IMR-90 (cell line): ENCODE measurements around the gene NCOA7. TPM values are rescaled to one million over a fixed set of nuclear protein-coding genes. Genes with fewer than 3 reads are reported as not detected.

ENCODE experiments used
- ATAC-seq: fragments of 200-7000 bp; cut with Tn5 transposase; 2 replicates; pipeline ENCODE4 v1.9.1; 2020; ENCODE audit warnings: low read depth, mild to moderate bottlenecking, moderate library complexity
- BruUV-seq: library from RNA; stranded (reverse); fragments of 400-500 nt; replicated peaks from 2 replicates; lab custom pipeline; 2021; lab: Mats Ljungman, UMichigan
- CTCF ChIA-PET: fragments of 300-600 bp; formaldehyde crosslinking; extraction: SDS; loops from one replicate; lab custom pipeline; 2021; ENCODE audit warnings: antibody characterized with exemption; lab: Yijun Ruan, JAX
- POLR2A ChIA-PET: fragments of 300-600 bp; sonication (Branson Sonifier 250); formaldehyde crosslinking; loops from one replicate; lab custom pipeline; 2022; ENCODE audit warnings: antibody characterized with exemption; ENCODE audit not compliant: unreplicated experiment; lab: Charles Lee
- DNase-seq: peaks from one replicate; pipeline ENCODE4 v3.0.0; 2013
- H2AFZ ChIP-seq: replicated peaks from 2 replicates; pipeline ENCODE3; 2013; ENCODE audit warnings: low read length, mild to moderate bottlenecking; ENCODE audit not compliant: poor library complexity
- H2AK5ac ChIP-seq: 2 replicates; pipeline ENCODE4 v1.6.1; 2013; ENCODE audit warnings: low read depth, low read length, inconsistent platforms
- H2AK9ac ChIP-seq: replicated peaks from 2 replicates; pipeline ENCODE3; 2013; ENCODE audit warnings: mild to moderate bottlenecking, low read depth, low read length, moderate library complexity; ENCODE audit not compliant: poor library complexity
- H2BK120ac ChIP-seq: 2 replicates; pipeline ENCODE4 v1.6.1; 2013; ENCODE audit warnings: low read depth, low read length, inconsistent platforms
- H2BK15ac ChIP-seq: 3 replicates; pipeline ENCODE4 v1.6.1; 2013; ENCODE audit warnings: low read depth, low read length, inconsistent platforms
- H2BK20ac ChIP-seq: 2 replicates; pipeline ENCODE4 v1.6.1; 2013; ENCODE audit warnings: low read depth, mild to moderate bottlenecking, inconsistent platforms, low read length, moderate library complexity
- H2BK5ac ChIP-seq: 2 replicates; pipeline ENCODE4 v1.6.1; 2013; ENCODE audit warnings: mild to moderate bottlenecking, low read depth, low read length, inconsistent platforms; ENCODE audit not compliant: poor library complexity, severe bottlenecking
- H3K14ac ChIP-seq: replicated peaks from 2 replicates; pipeline ENCODE4 v1.6.1; 2013; ENCODE audit warnings: low read depth, low read length, inconsistent platforms
- H3K18ac ChIP-seq: 2 replicates; pipeline ENCODE4 v1.6.1; 2013; ENCODE audit warnings: low read depth, low read length, control low read depth
- H3K23ac ChIP-seq: 2 replicates; pipeline ENCODE4 v1.6.1; 2013; ENCODE audit warnings: low read depth, low read length, inconsistent platforms
- H3K27ac ChIP-seq: 2 replicates; pipeline ENCODE4 v1.5.1; 2013; ENCODE audit warnings: mild to moderate bottlenecking, control low read depth, low read length; ENCODE audit not compliant: insufficient read depth
- H3K27me3 ChIP-seq: 2 replicates; pipeline ENCODE4 v1.6.1; 2013; ENCODE audit warnings: low read length; ENCODE audit not compliant: control insufficient read depth, insufficient read depth
- H3K36me3 ChIP-seq: 2 replicates; pipeline ENCODE4 v1.6.1; 2013; ENCODE audit warnings: low read length, mixed read lengths; ENCODE audit not compliant: control insufficient read depth, insufficient read depth
- H3K4ac ChIP-seq: 2 replicates; pipeline ENCODE4 v1.6.1; 2013; ENCODE audit warnings: low read depth, low read length, inconsistent platforms
- H3K4me1 ChIP-seq: 2 replicates; pipeline ENCODE4 v1.6.1; 2013; ENCODE audit warnings: low read length, mixed read lengths; ENCODE audit not compliant: control insufficient read depth, insufficient read depth
- H3K4me2 ChIP-seq: 2 replicates; pipeline ENCODE4 v1.6.1; 2013; ENCODE audit warnings: low read depth, mild to moderate bottlenecking, control low read depth, low read length, moderate library complexity
- H3K4me3 ChIP-seq: 2 replicates; pipeline ENCODE4 v1.5.1; 2013; ENCODE audit warnings: low read depth, mild to moderate bottlenecking, control low read depth, low read length, moderate library complexity; ENCODE audit not compliant: insufficient read depth
- H3K56ac ChIP-seq: 2 replicates; pipeline ENCODE4 v1.6.1; 2013; ENCODE audit warnings: low read length, inconsistent platforms; ENCODE audit not compliant: insufficient read depth; ENCODE audit errors: extremely low read depth
- H3K79me1 ChIP-seq, 2 experiments: 2 replicates each; pipeline ENCODE4 v1.6.1; 2013; ENCODE audit warnings: low read length in 2 of 2, inconsistent platforms in 1 of 2, low read depth in 1 of 2
- H3K9ac ChIP-seq: 2 replicates; pipeline ENCODE4 v1.6.1; 2013; ENCODE audit warnings: low read depth, low read length, control low read depth
- H3K9me1 ChIP-seq: 2 replicates; pipeline ENCODE4 v1.6.1; 2013; ENCODE audit warnings: low read length, inconsistent platforms; ENCODE audit not compliant: insufficient read depth
- H3K9me3 ChIP-seq: 2 replicates; pipeline ENCODE4 v1.6.1; 2013; ENCODE audit warnings: low read length; ENCODE audit not compliant: control insufficient read depth, insufficient read depth
- H4K20me1 ChIP-seq: 2 replicates; pipeline ENCODE4 v1.6.1; 2013; ENCODE audit warnings: low read length, inconsistent platforms; ENCODE audit not compliant: insufficient read depth
- H4K5ac ChIP-seq: 2 replicates; pipeline ENCODE4 v1.6.1; 2013; ENCODE audit warnings: mild to moderate bottlenecking, low read depth, low read length, control low read depth
- H4K8ac ChIP-seq, 2 experiments: 2 replicates each; pipeline ENCODE4 v1.6.1; 2013; ENCODE audit warnings: low read depth in 2 of 2, low read length in 2 of 2, control low read depth in 1 of 2, inconsistent platforms in 1 of 2
- H4K91ac ChIP-seq: 2 replicates; pipeline ENCODE4 v1.6.1; 2013; ENCODE audit warnings: low read depth, low read length, inconsistent platforms; ENCODE audit not compliant: insufficient read depth
- WGBS, 2 experiments: methylation state at CpG; one replicate each; pipeline versions ENCODE4 v1.1.5 to v1.1.7; 2013; ENCODE audit warnings: missing lambda C conversion rate in 2 of 2; ENCODE audit not compliant: insufficient read length in 1 of 2; ENCODE audit errors: extremely low coverage in 2 of 2; 5-methylcytosine and 5-hydroxymethylcytosine counted together
- dilution Hi-C: fragments of 300-500 bp; cut with HindIII; formaldehyde crosslinking; loops from one replicate; pipeline ENCODE4 v1.14.3; 2018; ENCODE audit warnings: low sequenced_read_pairs; ENCODE audit not compliant: unreplicated experiment
- in situ Hi-C: fragments of 300-500 bp; cut with MboI; formaldehyde crosslinking; loops from 3 replicates; pipeline ENCODE4 v1.14.3; 2019; ENCODE audit warnings: low sequenced_read_pairs, inconsistent platforms, mixed read lengths
- intact Hi-C: fragments of 100-400 bp; cut with micrococcal nuclease; formaldehyde crosslinking; loops from 2 replicates; pipeline ENCODE4 v1.10.0; 2022
- polyA plus RNA-seq, 3 experiments: library from polyadenylated mRNA; depleted of rRNA; stranded (reverse); fragments of >200 nt; gene quantifications; 2 replicates each; pipeline ENCODE4 v1.2.3, GENCODE V29; 2012; ENCODE audit warnings: low replicate concordance in 1 of 3
- total RNA-seq: library from RNA; depleted of rRNA; stranded (reverse); fragments of >200 nt; gene quantifications from 2 replicates; pipeline ENCODE4 v1.2.3, GENCODE V29; 2012
- TF ChIP-seq, protein P1 (sequence below): conservative IDR thresholded peaks from 2 replicates; pipeline ENCODE4 v1.5.1; 2012; ENCODE audit warnings: mild to moderate bottlenecking, low read depth, low read length, improper control_type of control experiment

Gene NCOA7
- total and polyA plus RNA-seq, 2 of the 4 experiments (the other 2 are of a cell fraction), result 12.6 to 12.9 TPM

- H2BK15ac ChIP-seq, result no peak overlapping the region
- H3K18ac ChIP-seq, result no peak overlapping the region
- no peak; the same call in 1 of the 2 replicates for ATAC-seq
- dilution Hi-C loops, result no loop called here
- H3K4me3 ChIP-seq, result no peak overlapping the region
- peaks cover 2% of the 10 kb centered on the region; the same call in 1 of the 2 replicates for H3K4me1 ChIP-seq
- intact Hi-C loops, result no loop called here
- H2BK20ac ChIP-seq, result no peak overlapping the region
- peak; percentile 13 for DNase-seq
- H3K4ac ChIP-seq, result no peak overlapping the region
- no peak overlapping the region for H2BK5ac ChIP-seq
- no peaks in the 10 kb centered on the region for H3K27me3 ChIP-seq
- H2BK120ac ChIP-seq, result no peak overlapping the region
- ChIA-PET CTCF (no interaction called here), POLR2A (no interaction called here)
- H2AFZ ChIP-seq, result no peak overlapping the region
- H4K8ac ChIP-seq, result no peak overlapping the region
- no peak overlapping the region for H3K14ac ChIP-seq
- H3K27ac ChIP-seq, result no peak overlapping the region
- H2AK9ac ChIP-seq, result no peak overlapping the region
- H3K36me3 ChIP-seq, result no peaks in the 10 kb centered on the region
- no peaks in the 10 kb centered on the region; a peak in 2 of 4 replicates for H3K79me1 ChIP-seq
- BruUV-seq, result no TSS peak
- no peak overlapping the region for H3K23ac ChIP-seq
- in situ Hi-C loops, result no loop called here
- no peaks in the 10 kb centered on the region; the same call in 1 of the 2 replicates for H3K9me1 ChIP-seq
- no peak overlapping the region for H2AK5ac ChIP-seq
- TF ChIP-seq, protein P1, sequence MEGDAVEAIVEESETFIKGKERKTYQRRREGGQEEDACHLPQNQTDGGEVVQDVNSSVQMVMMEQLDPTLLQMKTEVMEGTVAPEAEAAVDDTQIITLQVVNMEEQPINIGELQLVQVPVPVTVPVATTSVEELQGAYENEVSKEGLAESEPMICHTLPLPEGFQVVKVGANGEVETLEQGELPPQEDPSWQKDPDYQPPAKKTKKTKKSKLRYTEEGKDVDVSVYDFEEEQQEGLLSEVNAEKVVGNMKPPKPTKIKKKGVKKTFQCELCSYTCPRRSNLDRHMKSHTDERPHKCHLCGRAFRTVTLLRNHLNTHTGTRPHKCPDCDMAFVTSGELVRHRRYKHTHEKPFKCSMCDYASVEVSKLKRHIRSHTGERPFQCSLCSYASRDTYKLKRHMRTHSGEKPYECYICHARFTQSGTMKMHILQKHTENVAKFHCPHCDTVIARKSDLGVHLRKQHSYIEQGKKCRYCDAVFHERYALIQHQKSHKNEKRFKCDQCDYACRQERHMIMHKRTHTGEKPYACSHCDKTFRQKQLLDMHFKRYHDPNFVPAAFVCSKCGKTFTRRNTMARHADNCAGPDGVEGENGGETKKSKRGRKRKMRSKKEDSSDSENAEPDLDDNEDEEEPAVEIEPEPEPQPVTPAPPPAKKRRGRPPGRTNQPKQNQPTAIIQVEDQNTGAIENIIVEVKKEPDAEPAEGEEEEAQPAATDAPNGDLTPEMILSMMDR, result no peak
- H3K9ac ChIP-seq, result no peak overlapping the region
- H4K91ac ChIP-seq, result no peak overlapping the region
- H3K4me2 ChIP-seq, result no peak overlapping the region
- H3K9me3 ChIP-seq, result no peaks in the 10 kb centered on the region
- H4K5ac ChIP-seq, result no peak overlapping the region
- 89% methylated on average over 4 of the region's 7 CpGs; no CpG with 5 or more reads in 1 of the 2 experiments for WGBS, 2 experiments
- H4K20me1 ChIP-seq, result no peaks in the 10 kb centered on the region
- H3K56ac ChIP-seq, result no peak overlapping the region
These were observed 48.7 kb downstream of the NCOA7 start for GRCh38 chr6:125839471-125839870.
